Duodenal mucosa (tissue), 2 donors: ENCODE data around the gene ARMC9.
"Not testable (repeated sequence)": the region's sequence is repeated elsewhere in the genome, so short reads cannot be mapped to it uniquely, and the experiment has no call there.

Source experiments
- H3K27ac ChIP-seq: one replicate; pipeline ENCODE4 v1.7.0; 2013; ENCODE audit warnings: low read depth, low read length
- H3K27me3 ChIP-seq, 2 donors: one replicate each; pipeline ENCODE4 v1.7.0; 2013; ENCODE audit warnings: low read length in 2 of 2, control low read depth in 1 of 2; ENCODE audit not compliant: insufficient read depth in 2 of 2, control insufficient read depth in 1 of 2
- H3K36me3 ChIP-seq, 2 donors: one replicate each; pipeline ENCODE4 v1.7.0; 2013; ENCODE audit warnings: low read length in 2 of 2, control low read depth in 1 of 2; ENCODE audit not compliant: insufficient read depth in 2 of 2, control insufficient read depth in 1 of 2
- H3K4me1 ChIP-seq, 2 donors: one replicate each; pipeline ENCODE4 v1.7.0; 2013; ENCODE audit warnings: low read length in 2 of 2, control low read depth in 1 of 2; ENCODE audit not compliant: insufficient read depth in 2 of 2, control insufficient read depth in 1 of 2
- H3K4me3 ChIP-seq, 2 donors: one replicate each; pipeline ENCODE4 v1.7.0; 2013; ENCODE audit warnings: low read length in 2 of 2, low read depth in 1 of 2
- H3K9ac ChIP-seq, 2 donors: one replicate each; pipeline ENCODE4 v1.7.0; 2013; ENCODE audit warnings: low read length in 2 of 2, low read depth in 1 of 2
- H3K9me3 ChIP-seq, 2 donors: one replicate each; pipeline ENCODE4 v1.7.0; 2013; ENCODE audit warnings: low read length in 2 of 2, control low read depth in 1 of 2; ENCODE audit not compliant: control insufficient read depth in 1 of 2

ARMC9 gene

DNA sequence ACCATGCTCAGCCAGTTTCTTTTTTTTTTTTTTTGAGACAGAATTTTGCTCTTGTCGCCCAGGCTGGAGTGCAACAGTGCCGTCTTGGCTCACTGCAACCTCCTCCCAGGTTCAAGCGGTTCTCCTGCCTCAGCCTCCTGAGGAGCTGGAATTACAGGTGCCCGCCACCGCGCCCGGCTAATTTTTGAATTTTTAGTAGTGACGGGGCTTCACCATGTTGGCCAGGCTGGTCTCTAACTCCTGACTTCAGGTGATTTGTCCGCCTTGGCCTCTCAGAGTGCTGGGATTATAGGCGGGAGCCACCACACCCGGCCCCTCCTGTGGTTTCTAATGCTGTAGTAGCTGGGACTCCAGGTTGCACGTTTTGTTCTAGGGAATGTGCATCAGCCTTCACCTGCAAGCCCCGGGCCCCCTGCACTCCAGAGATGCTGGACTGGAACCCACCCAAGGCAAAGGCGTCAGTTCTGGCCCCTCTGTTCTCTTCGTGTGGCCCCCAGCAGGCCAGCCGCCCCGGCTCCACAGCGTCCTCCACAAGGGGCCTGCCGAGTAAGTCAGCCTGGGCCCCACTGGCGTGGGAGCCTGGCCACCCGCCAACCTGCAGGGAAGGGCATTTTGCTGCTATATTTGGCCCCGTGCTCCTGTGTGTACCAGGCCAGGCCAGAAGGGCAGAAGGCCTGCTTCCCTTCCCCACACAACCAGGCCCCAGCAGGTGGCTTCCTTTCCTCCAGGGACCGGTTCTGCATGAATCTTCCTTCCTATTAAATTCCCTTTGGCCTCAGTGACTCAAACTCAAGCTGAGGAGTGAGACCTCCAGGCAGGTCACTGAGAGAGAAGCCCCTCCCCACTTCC lies 171.4 kb downstream of the ARMC9 start:
- H3K4me3 ChIP-seq: no peak overlapping the region
- H3K9me3 ChIP-seq: no peaks in the 10 kb centered on the region
- no peak overlapping the region for H3K27ac ChIP-seq
- H3K27me3 ChIP-seq: no peaks in the 10 kb centered on the region
- H3K4me1 ChIP-seq: peaks cover 9 to 17% of the 10 kb centered on the region in 2 donors
- no peaks in the 10 kb centered on the region for H3K36me3 ChIP-seq
- no peak overlapping the region for H3K9ac ChIP-seq

GRCh38 chr2:231370429-231370748 lies 172.0 kb downstream of the ARMC9 start:
- Histone ChIP-seq H3K9ac (no peak overlapping the region), H3K27ac (no peak overlapping the region), H3K36me3 (no peaks in the 10 kb centered on the region), H3K4me1 (peaks cover 3 to 11% of the 10 kb centered on the region in 2 donors), H3K9me3 (no peaks in the 10 kb centered on the region), H3K27me3 (no peaks in the 10 kb centered on the region), H3K4me3 (no peak overlapping the region)

GRCh38 chr2:231370749-231371429 lies 172.5 kb downstream of the ARMC9 start:
- H3K4me1 ChIP-seq: peaks cover 0 to 6% of the 10 kb centered on the region in 2 donors
- H3K9ac ChIP-seq: no peak overlapping the region
- no peak overlapping the region for H3K27ac ChIP-seq
- no peaks in the 10 kb centered on the region for H3K9me3 ChIP-seq
- no peaks in the 10 kb centered on the region for H3K27me3 ChIP-seq
- no peak overlapping the region for H3K4me3 ChIP-seq
- no peaks in the 10 kb centered on the region for H3K36me3 ChIP-seq

DNA sequence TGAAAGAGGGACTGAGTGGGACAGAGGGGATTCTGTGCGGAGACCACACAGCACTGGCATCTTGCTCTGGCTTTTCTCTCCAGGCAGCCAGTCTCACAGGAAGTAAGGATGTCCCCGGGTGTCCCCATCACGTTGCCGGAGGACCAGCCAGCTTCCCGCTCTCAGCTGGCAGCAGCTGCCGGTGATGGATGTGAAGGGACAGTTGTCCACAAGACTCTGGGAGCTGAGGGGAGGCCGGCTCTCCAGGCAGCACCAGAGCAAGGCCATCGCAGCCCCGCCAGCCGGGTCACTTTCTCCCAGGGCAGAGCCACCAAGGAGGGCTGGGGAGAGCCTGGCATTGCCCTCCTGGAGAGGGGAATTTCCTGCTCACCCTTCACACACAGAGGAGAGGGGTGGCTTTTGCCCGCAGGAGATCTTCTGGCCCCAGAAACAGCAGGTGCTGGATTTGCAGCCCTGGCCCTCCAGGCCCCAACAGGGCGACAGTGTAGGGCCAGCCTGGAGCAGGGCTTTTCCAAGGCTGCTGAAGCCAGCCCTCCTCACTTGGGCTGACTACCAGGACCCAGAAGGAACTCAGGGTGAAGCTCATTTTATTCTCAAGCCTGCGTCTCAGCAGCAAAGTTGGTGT lies 173.1 kb downstream of the ARMC9 start:
- Histone ChIP-seq H3K9ac (no peak overlapping the region), H3K4me3 (no peak overlapping the region), H3K27me3 (no peaks in the 10 kb centered on the region), H3K36me3 (no peaks in the 10 kb centered on the region), H3K4me1 (peaks cover 0 to 4% of the 10 kb centered on the region in 2 donors), H3K27ac (no peak overlapping the region), H3K9me3 (no peaks in the 10 kb centered on the region)

DNA sequence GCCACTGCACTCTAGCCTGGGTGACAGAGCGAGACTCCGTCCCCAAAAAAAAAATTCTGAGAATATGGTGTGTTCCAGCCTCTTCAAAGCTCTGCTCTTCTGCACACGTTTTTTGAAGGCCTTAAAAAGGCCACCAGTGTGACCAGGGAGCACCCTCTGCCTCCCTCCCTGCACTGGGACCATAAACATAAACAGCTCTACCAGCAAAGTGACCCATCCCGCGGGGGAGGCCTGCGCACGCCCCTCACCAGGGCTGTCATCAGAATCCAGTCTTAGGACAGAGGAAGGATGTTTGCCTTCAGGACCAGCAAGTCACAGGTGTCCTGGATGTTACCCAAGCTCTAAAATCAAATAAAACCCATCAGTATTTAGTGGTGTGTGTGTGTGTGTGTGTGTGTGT lies 173.9 kb downstream of the ARMC9 start:
- Histone ChIP-seq H3K4me1 (peaks cover 0 to 4% of the 10 kb centered on the region in 2 donors), H3K9ac (no peak overlapping the region), H3K4me3 (no peak overlapping the region), H3K27me3 (no peaks in the 10 kb centered on the region), H3K9me3 (no peaks in the 10 kb centered on the region), H3K36me3 (no peaks in the 10 kb centered on the region), H3K27ac (no peak overlapping the region)

- no peaks in the 10 kb centered on the region for H3K27me3 ChIP-seq
- no peaks in the 10 kb centered on the region for H3K9me3 ChIP-seq
- no peaks in the 10 kb centered on the region for H3K36me3 ChIP-seq
- H3K4me1 ChIP-seq: peaks cover 3 to 10% of the 10 kb centered on the region in 2 donors
- H3K9ac ChIP-seq: no peak overlapping the region
- no peak overlapping the region for H3K4me3 ChIP-seq
- no peak overlapping the region for H3K27ac ChIP-seq
These were observed 174.8 kb downstream of the ARMC9 start for GRCh38 chr2:231373184-231373583.

GRCh38 chr2:231373786-231374349 lies 175.4 kb downstream of the ARMC9 start:
- H3K27ac ChIP-seq: no peak overlapping the region
- no peak overlapping the region for H3K4me3 ChIP-seq
- H3K36me3 ChIP-seq: no peaks in the 10 kb centered on the region
- H3K4me1 ChIP-seq: peaks cover 8 to 15% of the 10 kb centered on the region in 2 donors
- no peak overlapping the region for H3K9ac ChIP-seq
- no peaks in the 10 kb centered on the region for H3K9me3 ChIP-seq
- H3K27me3 ChIP-seq: no peaks in the 10 kb centered on the region

- H3K36me3 ChIP-seq: no peaks in the 10 kb centered on the region
- no peak overlapping the region for H3K9ac ChIP-seq
- H3K4me1 ChIP-seq: peaks cover 8 to 15% of the 10 kb centered on the region in 2 donors
- H3K4me3 ChIP-seq: no peak overlapping the region
- no peaks in the 10 kb centered on the region for H3K9me3 ChIP-seq
- no peaks in the 10 kb centered on the region for H3K27me3 ChIP-seq
- no peak overlapping the region for H3K27ac ChIP-seq
These were observed 176.3 kb downstream of the ARMC9 start for GRCh38 chr2:231374771-231375170.

- not testable (repeated sequence) for H3K9ac ChIP-seq, H3K27me3 ChIP-seq, H3K27ac ChIP-seq, H3K9me3 ChIP-seq, H3K4me3 ChIP-seq, H3K36me3 ChIP-seq
- peaks cover 8 to 15% of the 10 kb centered on the region in 2 donors for H3K4me1 ChIP-seq
These were observed 177.7 kb downstream of the ARMC9 start for GRCh38 chr2:231375994-231376615.
